HG03060 (cell line): ENCODE results near the gene MRPS22.
"Not testable (repeated sequence)": the region's sequence is repeated elsewhere in the genome, so short reads cannot be mapped to it uniquely, and the experiment has no call there.

Experiments
- ATAC-seq: cut with Tn5 transposase; IDR thresholded peaks from one replicate; pipeline ENCODE4 v1.9.1; 2021; ENCODE audit warnings: low read depth, moderate number of reproducible peaks; ENCODE audit not compliant: unreplicated experiment

Gene MRPS22

DNA sequence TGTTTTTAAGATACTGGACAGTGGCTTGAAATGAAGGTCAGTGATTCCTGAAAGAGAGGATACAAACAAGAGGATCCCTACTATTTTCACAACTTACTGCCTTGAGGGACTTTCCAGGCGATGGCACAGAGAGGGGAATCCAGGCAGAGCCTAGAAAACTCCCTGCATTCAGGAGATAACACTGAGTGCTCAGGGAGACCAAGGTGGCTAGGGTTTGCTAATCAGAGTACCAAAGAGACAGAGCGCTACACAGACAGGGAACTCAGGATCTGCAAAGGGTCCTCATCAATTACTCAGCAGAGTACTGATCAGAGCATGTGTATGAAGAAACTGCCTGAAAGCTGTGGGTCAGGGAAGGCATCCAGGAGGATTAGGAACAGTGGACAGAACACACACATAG lies 11.7 kb upstream of the MRPS22 start:
- ATAC-seq, result no peak

DNA sequence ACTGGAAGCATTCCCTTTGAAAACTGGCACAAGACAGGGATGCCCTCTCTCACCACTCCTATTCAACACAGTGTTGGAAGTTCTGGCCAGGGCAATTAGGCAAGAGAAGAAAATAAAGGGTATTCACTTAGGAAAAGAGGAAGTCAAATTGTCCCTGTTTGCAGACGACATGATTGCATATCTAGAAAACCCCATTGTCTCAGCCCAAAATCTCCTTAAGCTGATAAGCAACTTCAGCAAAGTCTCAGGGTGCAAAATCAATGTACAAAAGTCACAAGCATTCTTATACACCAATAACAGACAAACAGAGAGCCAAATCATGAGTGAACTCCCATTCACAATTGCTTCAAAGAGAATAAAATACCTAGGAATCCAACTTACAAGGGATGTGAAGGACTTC lies 9.1 kb upstream of the MRPS22 start:
- ATAC-seq, result not testable (repeated sequence)

DNA sequence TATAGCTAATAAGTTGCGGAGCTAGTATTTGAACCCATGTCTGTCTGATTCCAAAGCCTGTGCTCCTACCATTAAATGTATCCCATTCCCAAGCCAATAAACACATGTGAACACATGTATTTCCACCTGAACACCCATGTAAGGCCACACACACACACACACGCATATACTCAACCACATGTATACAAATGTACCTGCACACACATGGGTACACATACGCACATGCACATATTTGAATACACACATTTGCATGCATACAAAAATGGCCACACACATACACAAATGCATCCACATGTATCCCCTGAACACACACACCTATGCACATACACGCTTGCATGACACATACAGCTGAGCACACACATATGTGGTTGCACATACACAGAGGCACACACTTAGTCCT lies 5.4 kb upstream of the MRPS22 start:
- no peak for ATAC-seq

DNA sequence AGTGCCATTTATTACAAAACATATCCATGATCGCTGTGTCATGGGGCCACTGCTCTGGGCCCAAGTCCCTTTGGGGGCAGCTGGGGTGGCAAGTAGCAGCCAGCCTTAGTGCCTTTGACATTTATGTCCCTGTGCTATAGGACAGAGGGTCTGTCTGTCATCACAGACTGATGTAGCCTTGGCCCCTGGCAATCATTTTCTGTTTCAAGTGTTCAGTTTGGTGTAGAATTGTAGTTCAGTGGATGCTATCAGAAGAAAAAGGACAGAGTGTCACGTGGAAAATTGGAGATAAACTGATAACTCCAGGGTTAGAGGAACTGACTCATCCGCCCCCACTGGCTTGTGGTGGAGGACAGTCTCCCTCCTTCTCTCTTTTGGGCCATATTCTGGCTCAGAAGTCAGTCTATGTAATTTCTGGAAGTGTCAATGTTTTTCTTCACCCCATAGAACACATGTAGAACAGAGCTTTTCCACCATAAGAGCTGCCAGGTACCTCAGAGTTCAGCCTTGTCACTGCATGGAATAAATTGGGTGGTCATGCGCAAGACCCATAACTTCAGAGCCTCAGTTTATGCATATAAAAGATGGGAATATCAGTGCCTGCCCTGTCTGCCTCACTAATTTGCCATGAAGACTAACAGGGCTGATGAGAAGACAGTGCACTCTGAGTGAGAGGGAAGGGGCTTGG lies 4.5 kb upstream of the MRPS22 start:
- no peak for ATAC-seq

DNA sequence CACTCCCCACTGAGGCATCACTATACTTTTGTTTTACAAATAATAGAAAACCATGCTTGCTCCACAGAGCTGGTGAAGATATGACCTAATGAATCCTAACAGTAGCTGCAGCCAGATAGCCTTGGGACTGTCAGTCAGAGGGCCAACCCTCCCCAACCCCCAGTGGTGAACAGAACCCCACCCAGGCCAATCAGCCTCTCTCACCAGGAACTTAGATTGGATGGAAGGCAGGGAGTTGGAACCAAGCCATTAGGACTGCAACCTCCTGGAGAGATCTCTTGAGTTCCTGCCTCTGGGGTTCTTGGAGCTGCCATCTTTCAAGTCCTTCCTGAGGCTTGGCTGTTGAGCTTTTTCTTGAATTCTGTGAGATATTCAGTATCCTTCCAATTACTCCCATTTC lies 3.0 kb upstream of the MRPS22 start:
- no peak for ATAC-seq

DNA sequence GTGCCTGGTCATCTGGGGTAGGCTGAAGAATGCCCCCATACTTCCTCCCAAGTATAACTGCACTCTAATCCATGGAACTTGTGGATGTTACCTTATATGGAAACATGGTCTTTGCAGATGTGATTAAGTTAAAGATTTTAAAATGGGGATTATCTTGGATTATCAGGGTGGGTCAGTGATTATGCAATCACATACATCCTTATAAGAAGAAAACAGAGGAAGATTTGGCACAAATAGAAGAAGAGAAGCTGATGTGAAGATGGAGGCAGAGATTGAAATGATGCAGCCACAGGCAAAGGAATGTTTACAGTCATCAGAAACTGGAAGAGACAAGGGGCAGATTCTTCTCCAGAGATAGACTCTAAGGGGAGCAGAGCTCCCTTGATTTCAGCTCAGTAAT lies 1.8 kb upstream of the MRPS22 start:
- no peak for ATAC-seq

DNA sequence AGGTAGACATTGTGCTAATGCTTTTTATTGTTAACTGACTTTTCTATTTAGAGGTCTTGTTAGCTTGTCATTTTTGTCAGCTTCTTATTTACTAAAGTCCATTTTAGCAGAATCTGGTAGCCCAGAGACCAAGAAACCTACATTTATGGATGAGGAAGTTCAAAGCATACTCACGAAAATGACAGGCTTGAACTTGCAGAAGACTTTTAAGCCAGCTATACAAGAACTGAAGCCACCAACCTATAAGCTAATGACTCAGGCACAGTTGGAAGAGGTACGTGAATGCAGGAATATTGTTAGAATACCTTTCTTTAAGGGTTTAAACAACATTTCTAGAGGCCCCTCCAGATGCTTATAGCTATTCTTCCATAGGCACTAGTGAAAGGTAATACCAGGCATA lies 3.0 kb downstream of the MRPS22 start:
- no peak for ATAC-seq

DNA sequence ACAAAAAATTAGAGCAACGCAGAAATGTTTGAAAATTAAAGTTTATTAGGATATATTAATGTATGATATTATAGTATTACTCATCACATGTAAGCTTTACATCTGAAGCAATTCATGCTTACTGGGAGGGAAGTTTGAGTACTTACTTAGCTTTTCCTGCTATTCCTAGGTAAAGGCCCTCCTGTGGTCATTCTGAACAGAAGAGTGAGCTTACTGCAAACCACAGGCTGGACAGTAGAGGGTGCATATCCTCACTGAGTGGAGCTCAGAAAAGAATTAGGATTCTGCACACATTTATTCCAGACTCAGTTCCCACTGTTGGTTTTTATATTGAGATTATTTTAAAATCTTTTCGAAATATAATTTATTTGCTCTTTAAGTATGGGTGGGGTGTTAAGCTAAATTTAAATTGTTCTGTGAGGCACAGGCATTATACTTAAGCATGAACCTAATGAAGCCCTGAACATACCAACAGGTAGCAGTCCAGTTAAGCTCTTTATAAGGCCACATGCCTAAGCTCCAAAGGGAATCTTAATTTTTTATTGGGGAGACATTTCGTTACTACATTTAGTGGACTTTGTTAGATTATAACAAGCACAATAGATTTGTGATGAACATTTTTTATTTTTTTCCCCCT lies 10.2 kb downstream of the MRPS22 start:
- ATAC-seq, result no peak

DNA sequence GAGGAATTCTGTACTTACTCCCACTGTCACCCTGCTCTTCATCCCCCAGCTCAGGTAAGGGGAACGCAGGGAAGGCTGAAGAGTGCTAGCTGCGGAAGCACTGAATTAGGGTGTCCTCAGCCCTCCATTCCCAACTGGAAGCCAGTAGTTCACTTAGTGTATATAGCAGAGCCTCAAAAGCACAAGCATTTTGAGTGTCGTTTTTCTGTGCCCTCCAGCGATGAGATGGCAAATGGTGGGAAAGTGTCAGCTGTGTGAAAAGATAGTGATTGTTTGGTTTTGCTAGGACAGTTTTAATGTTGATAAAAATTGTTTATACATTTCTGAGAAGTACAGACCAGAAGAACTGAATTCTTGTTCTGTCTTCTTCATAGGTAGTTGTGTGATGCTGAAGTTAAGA lies 10.8 kb downstream of the MRPS22 start:
- ATAC-seq, result no peak

DNA sequence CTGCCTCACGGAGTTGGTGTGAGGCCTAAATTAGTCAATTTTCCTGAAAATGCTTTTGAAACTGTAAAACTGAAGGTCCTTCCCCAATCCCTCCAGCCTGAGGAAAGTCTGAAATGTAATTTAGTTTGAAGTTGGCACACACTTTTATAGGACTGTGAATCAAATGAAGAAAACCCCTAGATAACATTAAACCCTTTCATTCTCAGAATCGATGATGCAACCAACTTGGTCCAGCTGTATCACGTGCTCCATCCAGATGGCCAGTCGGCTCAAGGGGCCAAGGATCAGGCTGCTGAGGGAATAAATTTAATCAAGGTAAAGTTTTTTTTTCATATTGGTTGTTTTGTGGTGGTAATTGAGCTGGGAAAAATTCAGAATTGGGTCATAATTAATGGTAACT lies 11.7 kb downstream of the MRPS22 start:
- ATAC-seq, result no peak

DNA sequence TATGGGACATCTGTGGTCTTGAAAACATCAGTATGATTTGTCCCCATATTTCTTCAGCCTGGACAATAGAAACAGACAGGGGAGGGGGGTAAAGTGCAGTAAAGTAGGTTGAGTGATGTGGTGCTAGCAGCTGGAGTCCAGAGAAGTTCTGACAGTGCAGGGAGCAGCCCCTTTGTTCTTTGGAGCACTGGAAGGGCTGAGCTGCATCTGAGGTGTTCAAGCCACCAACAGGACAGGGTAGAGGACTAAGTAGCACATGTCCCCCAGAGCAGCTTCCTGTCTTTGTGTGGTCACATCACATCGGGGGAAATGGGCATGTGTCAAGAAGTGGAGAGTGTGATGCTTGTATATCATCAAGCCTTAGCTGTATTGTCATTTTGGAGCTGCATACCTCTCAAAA lies 12.1 kb downstream of the MRPS22 start:
- no peak for ATAC-seq

DNA sequence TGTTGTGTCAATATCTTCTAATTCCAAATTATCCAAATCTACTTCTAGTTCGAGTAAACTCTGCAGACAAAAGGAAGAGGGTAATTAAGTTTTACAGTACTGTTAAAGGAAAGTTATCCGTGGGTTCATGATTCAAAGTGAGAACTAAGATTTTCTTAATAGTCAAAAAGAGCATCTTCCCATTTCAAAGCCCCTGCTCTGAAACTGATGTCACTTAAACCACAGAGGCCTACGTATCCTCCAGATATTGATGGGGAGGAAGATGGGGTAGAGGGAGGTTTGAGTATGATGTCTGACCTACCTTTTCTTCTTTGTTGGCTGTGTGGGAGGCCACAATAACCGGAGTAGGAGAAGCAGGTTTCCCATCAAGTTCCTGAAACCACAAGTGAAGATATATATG lies 14.1 kb downstream of the MRPS22 start:
- ATAC-seq, result no peak

DNA sequence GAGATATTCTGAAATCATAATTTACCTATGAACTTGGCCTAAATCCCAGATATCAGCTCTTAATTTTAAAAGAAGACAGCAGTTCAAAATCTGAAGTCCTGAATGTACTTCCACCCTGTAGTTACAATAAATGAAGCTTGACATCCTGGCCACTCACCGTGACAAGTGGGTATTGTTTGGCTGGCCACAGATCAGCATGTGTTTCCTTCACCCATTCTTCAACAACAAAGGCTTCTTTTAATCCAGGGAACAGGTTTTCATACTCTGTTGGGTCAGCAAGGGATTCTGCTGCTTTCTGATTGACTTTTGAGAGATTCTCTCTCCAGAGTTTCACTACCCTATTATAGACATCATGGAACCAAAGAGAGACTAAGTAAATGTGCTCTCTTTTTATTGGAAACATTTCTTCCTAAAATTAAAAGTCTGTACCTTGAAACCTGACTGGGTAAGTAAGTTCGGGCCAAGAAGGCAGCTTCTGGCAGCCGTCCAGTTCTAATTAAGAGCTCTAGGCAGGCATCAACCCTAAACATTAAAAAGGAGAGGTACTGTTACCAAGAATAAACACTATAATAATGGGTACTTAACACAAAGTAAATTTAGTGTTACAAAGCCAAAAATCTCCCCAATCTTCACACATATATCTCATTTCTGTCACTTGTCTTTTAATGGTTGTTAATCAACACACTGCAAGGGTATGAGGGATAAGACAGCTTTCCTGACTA lies 15.2 kb downstream of the MRPS22 start:
- ATAC-seq, result no peak

DNA sequence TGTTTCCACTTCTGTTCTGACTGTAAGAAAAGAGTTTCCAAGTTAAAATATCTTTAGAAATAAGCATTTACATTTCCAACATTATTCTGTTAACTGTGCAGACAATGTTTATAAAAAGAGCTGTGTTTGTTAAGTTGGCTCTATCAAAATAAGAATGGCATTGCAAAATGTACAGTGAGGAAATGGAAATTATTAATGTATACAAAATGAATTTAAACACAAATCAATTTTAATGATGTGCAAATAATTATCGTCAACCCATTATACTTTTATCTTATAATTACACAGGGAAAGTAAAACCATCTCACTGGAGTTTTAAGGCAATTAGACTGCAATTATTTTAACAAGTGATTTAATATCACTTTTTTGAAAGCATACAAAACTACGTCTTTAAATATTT lies 17.5 kb downstream of the MRPS22 start:
- no peak for ATAC-seq

DNA sequence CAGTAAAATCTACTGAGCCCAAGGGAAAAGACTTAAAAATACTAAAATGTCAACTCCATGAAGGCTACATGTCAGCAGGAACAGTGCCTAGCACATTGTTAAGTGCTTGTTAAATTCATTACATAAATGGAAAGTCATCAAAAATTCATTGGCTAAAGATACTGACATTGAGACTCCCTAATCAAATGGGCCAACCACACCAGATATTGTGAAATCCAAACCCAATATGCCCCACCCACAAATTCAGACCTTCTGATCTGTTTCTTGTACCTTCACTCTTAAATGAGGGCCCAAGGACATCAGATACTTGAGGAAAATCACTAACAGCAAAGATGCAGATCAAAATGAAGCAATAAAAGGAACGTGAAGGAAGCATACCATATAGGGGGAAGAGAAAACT lies 20.7 kb downstream of the MRPS22 start:
- no peak for ATAC-seq

DNA sequence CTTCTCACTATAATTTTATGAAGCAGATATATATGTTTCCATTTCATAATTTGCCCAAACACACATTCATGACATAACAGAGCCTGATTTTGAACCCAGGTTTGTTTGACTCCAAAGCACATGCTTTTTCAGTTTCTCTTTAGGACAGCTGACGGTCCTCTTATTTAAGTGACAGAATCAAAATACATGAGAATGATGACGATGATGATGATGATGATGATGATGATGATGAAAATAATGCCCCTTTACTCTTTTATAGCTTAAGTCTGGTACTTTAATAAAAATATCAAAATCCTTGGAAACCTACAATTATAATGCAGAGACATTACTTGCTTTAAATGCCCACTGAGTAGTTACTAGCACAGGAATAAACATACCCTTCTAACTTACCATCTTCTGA lies 30.3 kb downstream of the MRPS22 start:
- no peak for ATAC-seq

DNA sequence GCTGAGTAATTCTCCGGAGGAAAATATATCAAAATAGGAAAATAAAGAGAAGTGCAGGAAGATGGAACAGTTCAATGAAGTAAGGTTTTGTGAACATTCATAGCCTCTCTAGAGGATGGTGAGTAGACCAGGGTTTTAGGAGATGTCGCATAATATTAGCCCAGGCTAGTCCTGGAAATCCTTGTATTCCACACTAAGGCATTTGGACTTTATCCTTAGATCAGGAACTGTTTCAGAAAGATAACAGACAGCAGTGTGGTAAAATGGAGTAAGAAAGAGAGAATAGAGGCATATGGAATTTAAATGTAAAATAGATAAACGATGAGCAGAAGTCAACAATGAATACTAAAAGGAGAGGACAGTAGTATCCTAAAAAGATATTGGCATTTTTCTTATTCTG lies 33.6 kb downstream of the MRPS22 start:
- ATAC-seq, result no peak

DNA sequence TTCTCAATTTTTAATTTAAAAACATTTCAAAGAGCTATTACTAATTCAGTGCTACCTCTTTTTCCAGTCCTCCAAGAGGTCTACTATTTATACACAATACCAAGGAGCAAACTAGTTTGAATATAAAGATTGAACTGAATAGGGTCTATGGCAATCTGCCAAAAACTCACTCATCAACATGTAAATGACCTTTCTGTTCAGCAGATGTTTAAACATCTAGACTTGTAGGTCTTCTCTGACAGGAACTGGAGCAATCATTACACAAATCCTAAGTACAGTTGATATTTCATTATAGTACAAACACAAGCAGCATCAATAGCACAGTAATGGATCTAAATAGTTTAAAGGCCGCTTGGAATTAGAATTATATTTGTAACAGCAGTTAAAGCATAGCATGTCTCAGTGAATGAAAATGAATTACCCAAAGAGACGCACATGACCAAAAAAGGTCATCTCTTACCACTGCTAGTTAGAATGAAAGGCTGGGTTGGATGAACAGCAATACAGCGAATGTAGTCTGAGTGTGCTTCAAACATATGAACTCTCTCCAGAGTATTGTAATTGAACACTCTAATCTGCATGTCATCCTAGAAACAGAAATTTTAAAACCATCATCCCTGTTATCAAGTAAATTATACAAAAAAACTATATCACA lies 34.9 kb downstream of the MRPS22 start:
- ATAC-seq, result no peak

DNA sequence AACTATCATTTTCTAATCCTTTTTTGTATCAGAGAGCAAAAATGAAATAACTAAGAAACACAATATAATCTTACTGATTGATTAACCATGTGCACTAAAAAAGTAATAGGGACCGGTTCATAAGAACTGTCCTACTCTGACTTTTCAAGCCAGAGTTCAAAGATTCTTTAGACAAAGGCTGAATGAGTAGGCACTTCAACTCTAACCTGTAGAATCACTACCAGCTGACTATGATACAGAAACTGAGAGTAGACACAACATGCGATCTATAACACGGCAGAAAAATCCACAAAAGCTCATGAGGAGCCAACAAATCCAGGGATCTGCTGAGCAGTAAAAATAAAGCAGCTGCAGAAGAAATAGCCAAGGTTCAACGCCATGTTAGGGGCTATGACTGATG lies 36.8 kb downstream of the MRPS22 start:
- no peak for ATAC-seq

DNA sequence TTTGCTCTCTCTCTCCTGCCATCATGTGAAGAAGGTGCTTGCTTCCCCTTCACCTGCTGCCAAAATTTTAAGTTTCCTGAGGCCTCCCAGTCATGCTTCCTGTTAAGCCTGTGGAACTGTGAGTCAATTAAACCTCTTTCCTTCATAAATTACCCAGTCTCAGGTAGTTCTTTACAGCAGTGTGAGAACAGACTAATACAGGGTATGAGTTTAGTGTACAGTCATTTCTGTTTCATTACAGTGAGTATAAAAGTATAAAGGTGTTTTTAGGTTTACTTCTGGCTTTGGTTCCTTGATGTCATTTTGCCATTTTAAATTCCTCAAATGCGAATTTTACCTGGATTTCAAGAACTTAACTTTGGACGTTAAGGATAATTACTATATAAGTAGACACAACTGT lies 38.5 kb downstream of the MRPS22 start:
- not testable (repeated sequence) for ATAC-seq

DNA sequence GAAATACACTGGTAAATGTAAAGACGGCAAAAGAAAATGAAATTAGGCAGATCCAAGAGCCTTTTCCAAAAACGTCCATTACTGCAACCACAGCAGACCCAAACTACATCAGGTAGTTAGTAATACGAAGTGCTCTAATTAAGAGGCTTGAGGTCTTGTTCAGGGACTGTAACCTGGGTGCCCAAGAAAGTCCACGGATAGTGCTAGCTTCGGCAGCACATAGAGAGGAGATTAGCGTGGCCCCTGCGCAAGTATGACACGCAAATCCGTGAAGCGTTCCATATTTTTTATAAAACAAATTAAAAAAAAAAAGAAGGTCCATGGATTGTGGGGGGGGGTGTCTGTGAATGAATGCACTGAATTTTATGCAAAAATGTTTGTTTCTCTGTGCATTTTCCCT lies 44.3 kb downstream of the MRPS22 start:
- no peak for ATAC-seq
